Measurements from ENCODE around the gene KANSL1.
"Not testable (repeated sequence)": the region's sequence is repeated elsewhere in the genome, so short reads cannot be mapped to it uniquely, and the experiment has no call there.

KANSL1 gene

GRCh38 chr17:46007461-46007965 is 185.7 kb downstream of the KANSL1 start:
- H3K79me2 ChIP-seq (ENCODE audit: control insufficient read depth, low read length): no peaks in the 10 kb centered on the region
- no peak overlapping the region for H3K27ac ChIP-seq (ENCODE audit: low read depth, low read length)
- no peak for TF ChIP-seq CTCF (IDR thresholded peaks at IDR 0.05; ENCODE audit: low read depth, low read length, poor library complexity, severe bottlenecking)
- TF ChIP-seq EZH2phosphoT487 (IDR thresholded peaks at IDR 0.05; ENCODE audit: borderline replicate concordance, low read length): no peak
- 0 out of 2 replicates have a peak, but pooled peaks cover 3% of the 10 kb centered on the region for H3K4me1 ChIP-seq (ENCODE audit: control insufficient read depth, low read length)
- no peaks in the 10 kb centered on the region for H3K9me3 ChIP-seq (ENCODE audit: control insufficient read depth, insufficient read depth, low read length)
- no peaks in the 10 kb centered on the region for H4K20me1 ChIP-seq (ENCODE audit: control insufficient read depth, insufficient read depth, low read depth, low read length)
- no peaks in the 10 kb centered on the region for H3K9me2 ChIP-seq (replicated peaks; ENCODE audit: control insufficient read depth, low read length)
- peaks cover 5% of the 10 kb centered on the region for H3K27me3 ChIP-seq (ENCODE audit: control insufficient read depth, low read length)
- no peak overlapping the region for H3K4me3 ChIP-seq (ENCODE audit: low read length)
- no peak overlapping the region for H3K4me2 ChIP-seq (ENCODE audit: low read length)
- no peaks in the 10 kb centered on the region for H3K36me3 ChIP-seq (ENCODE audit: control insufficient read depth, low read length)
- no peaks in the 10 kb centered on the region for H3F3A ChIP-seq (ENCODE audit: control insufficient read depth, insufficient read depth)

GRCh38 chr17:46006082-46006481 is 187.1 kb downstream of the KANSL1 start:
- not testable (repeated sequence) for H3K9me2 ChIP-seq (replicated peaks; ENCODE audit: control insufficient read depth, low read length); H3K27me3 ChIP-seq (ENCODE audit: control insufficient read depth, low read length); H4K20me1 ChIP-seq (ENCODE audit: control insufficient read depth, insufficient read depth, low read depth, low read length); H3K4me2 ChIP-seq (ENCODE audit: low read length); H3K4me3 ChIP-seq (ENCODE audit: low read length); H3K27ac ChIP-seq (ENCODE audit: low read depth, low read length); H3F3A ChIP-seq (ENCODE audit: control insufficient read depth, insufficient read depth); H3K9me3 ChIP-seq (ENCODE audit: control insufficient read depth, insufficient read depth, low read length); H3K79me2 ChIP-seq (ENCODE audit: control insufficient read depth, low read length); H3K36me3 ChIP-seq (ENCODE audit: control insufficient read depth, low read length); H3K4me1 ChIP-seq (ENCODE audit: control insufficient read depth, low read length)

GRCh38 chr17:46003907-46004748 is 189.1 kb downstream of the KANSL1 start:
- Histone ChIP-seq H3K4me2 (ENCODE audit: low read length) (no peak overlapping the region), H3K27ac (ENCODE audit: low read depth, low read length) (no peak overlapping the region), H3K27me3 (ENCODE audit: control insufficient read depth, low read length) (peaks cover 7% of the 10 kb centered on the region), H4K20me1 (ENCODE audit: control insufficient read depth, insufficient read depth, low read depth, low read length) (no peaks in the 10 kb centered on the region; the same call in 1 of the 2 replicates), H3K9me3 (ENCODE audit: control insufficient read depth, insufficient read depth, low read length) (no peaks in the 10 kb centered on the region), H3K36me3 (ENCODE audit: control insufficient read depth, low read length) (no peaks in the 10 kb centered on the region), H3K4me1 (ENCODE audit: control insufficient read depth, low read length) (0 out of 2 replicates have a peak, but pooled peaks cover 3% of the 10 kb centered on the region), H3K9me2 (replicated peaks; ENCODE audit: control insufficient read depth, low read length) (no peaks in the 10 kb centered on the region), H3K4me3 (ENCODE audit: low read length) (no peak overlapping the region), H3K79me2 (ENCODE audit: control insufficient read depth, low read length) (no peaks in the 10 kb centered on the region), H3F3A (ENCODE audit: control insufficient read depth, insufficient read depth) (no peaks in the 10 kb centered on the region)
- TF ChIP-seq EZH2phosphoT487 (IDR thresholded peaks at IDR 0.05; ENCODE audit: borderline replicate concordance, low read length) (no peak), CTCF (IDR thresholded peaks at IDR 0.05; ENCODE audit: low read depth, low read length, poor library complexity, severe bottlenecking) (no peak)

- Histone ChIP-seq H3K4me3 (ENCODE audit: low read length) (no peak overlapping the region), H4K20me1 (ENCODE audit: control insufficient read depth, insufficient read depth, low read depth, low read length) (no peaks in the 10 kb centered on the region; the same call in 1 of the 2 replicates), H3K36me3 (ENCODE audit: control insufficient read depth, low read length) (no peaks in the 10 kb centered on the region), H3K4me2 (ENCODE audit: low read length) (no peak overlapping the region), H3F3A (ENCODE audit: control insufficient read depth, insufficient read depth) (no peaks in the 10 kb centered on the region), H3K9me3 (ENCODE audit: control insufficient read depth, insufficient read depth, low read length) (no peaks in the 10 kb centered on the region), H3K4me1 (ENCODE audit: control insufficient read depth, low read length) (0 out of 2 replicates have a peak, but pooled peaks cover 3% of the 10 kb centered on the region), H3K27me3 (ENCODE audit: control insufficient read depth, low read length) (peaks cover 3% of the 10 kb centered on the region; the same call in 1 of the 2 replicates), H3K27ac (ENCODE audit: low read depth, low read length) (no peak overlapping the region), H3K9me2 (replicated peaks; ENCODE audit: control insufficient read depth, low read length) (no peaks in the 10 kb centered on the region), H3K79me2 (ENCODE audit: control insufficient read depth, low read length) (no peaks in the 10 kb centered on the region)
- TF ChIP-seq CTCF (IDR thresholded peaks at IDR 0.05; ENCODE audit: low read depth, low read length, poor library complexity, severe bottlenecking) (no peak), EZH2phosphoT487 (IDR thresholded peaks at IDR 0.05; ENCODE audit: borderline replicate concordance, low read length) (no peak)
These were observed 190.3 kb downstream of the KANSL1 start for GRCh38 chr17:46002973-46003316.

Measured in DOHH2 (cell line).